ENCODE results near the gene SAP30L. TPM values are rescaled to one million over a fixed set of nuclear protein-coding genes. Genes with fewer than 3 reads are reported as not detected.

Gene SAP30L
- total and polyA plus RNA-seq, 2 of the 4 experiments (the other 2 are of a cell fraction) = 9.7 to 17.6 TPM

DNA sequence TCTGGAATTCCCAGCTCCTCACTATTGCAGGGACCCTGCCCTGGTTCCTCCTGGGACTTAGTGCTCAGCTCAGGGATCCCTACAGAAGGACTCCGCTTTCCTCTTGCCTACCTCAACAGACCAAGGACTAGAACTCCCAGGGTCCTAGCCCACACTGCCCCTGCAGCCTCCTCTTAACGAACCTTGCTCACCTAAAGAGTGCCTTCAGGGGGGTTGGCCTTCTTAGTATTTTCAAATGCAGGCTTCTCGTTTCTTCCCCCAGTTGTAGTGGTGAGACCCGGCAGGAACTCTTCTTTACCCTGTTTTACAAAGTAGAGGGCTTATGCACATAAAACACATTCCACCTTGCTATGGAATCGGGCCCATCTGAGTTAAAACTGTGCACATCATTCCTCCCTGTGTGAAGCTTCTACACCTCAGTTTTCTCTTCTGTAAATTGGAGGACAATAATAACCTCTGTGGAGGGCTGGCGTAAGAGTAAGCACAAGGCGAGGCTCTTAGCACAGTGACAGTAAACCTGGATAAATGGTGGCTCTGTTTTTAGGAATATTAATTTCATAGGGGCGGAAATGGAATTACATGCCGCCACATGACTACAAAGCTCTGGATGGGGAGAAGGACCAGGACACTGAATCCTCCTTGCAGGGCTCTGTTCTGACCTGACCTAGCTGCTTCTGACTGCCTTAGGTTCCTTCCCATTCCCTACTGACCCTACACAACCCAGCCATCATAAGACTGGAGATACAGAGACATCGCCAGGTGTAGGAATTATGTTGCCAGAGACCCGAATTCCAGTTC is 36.0 kb downstream of the SAP30L start:
- Histone ChIP-seq H4K8ac (ENCODE audit: low read depth in 2 of 2, low read length in 2 of 2) (no peak overlapping the region), H3K27ac (ENCODE audit: insufficient read depth, low read length) (no peak overlapping the region), H3K9me3 (ENCODE audit: control insufficient read depth, insufficient read depth, low read length) (peaks cover 10% of the 10 kb centered on the region), H3K56ac (ENCODE audit: extremely low read depth, insufficient read depth, low read length) (no peak overlapping the region), H4K91ac (ENCODE audit: insufficient read depth, low read depth, low read length) (no peak overlapping the region), H3K36me3 (ENCODE audit: control insufficient read depth, insufficient read depth, low read length) (no peaks in the 10 kb centered on the region), H3K79me1 (ENCODE audit: low read depth in 1 of 2, low read length in 2 of 2) (no peaks in the 10 kb centered on the region), H3K9ac (ENCODE audit: low read depth, low read length) (no peak overlapping the region), H2BK5ac (ENCODE audit: low read depth, low read length, poor library complexity, severe bottlenecking) (no peak overlapping the region), H4K5ac (ENCODE audit: low read depth, low read length) (no peak overlapping the region), H3K9me1 (ENCODE audit: insufficient read depth, low read length) (no peaks in the 10 kb centered on the region), H2BK15ac (ENCODE audit: low read depth, low read length) (no peak overlapping the region), H3K4me2 (ENCODE audit: low read depth, low read length) (no peak overlapping the region), H4K20me1 (ENCODE audit: insufficient read depth, low read length) (no peaks in the 10 kb centered on the region; the same call in 1 of the 2 replicates), H2AK5ac (ENCODE audit: low read depth, low read length) (no peak overlapping the region), H2BK120ac (ENCODE audit: low read depth, low read length) (no peak overlapping the region), H2AFZ (replicated peaks; ENCODE audit: low read length, poor library complexity) (no peak overlapping the region), H2AK9ac (replicated peaks; ENCODE audit: low read depth, low read length, poor library complexity) (no peak overlapping the region), H3K18ac (ENCODE audit: low read depth, low read length) (no peak overlapping the region), H3K14ac (replicated peaks; ENCODE audit: low read depth, low read length) (no peak overlapping the region), H3K4me3 (ENCODE audit: insufficient read depth, low read depth, low read length) (no peak overlapping the region), H3K23ac (ENCODE audit: low read depth, low read length) (no peak overlapping the region), H3K4me1 (ENCODE audit: control insufficient read depth, insufficient read depth, low read length) (peaks cover 2% of the 10 kb centered on the region; the same call in 1 of the 2 replicates), H3K4ac (ENCODE audit: low read depth, low read length) (no peak overlapping the region), H3K27me3 (ENCODE audit: control insufficient read depth, insufficient read depth, low read length) (peaks cover 99% of the 10 kb centered on the region), H2BK20ac (ENCODE audit: low read depth, low read length) (no peak overlapping the region)
- intact Hi-C loops (cut with micrococcal nuclease) (no loop called here), dilution Hi-C loops (cut with HindIII; ENCODE audit: low sequenced_read_pairs, unreplicated experiment) (no loop called here), in situ Hi-C loops (cut with MboI; ENCODE audit: low sequenced_read_pairs) (no loop called here)
- no TSS peak for BruUV-seq (replicated peaks)
- ChIA-PET CTCF (no interaction called here), POLR2A (ENCODE audit: unreplicated experiment) (no interaction called here)
- 12% methylated on average over 3 of the region's 11 CpGs; no CpG with 5 or more reads in 1 of the 2 experiments for WGBS, 2 experiments (ENCODE audit: extremely low coverage in 2 of 2, insufficient read length in 1 of 2)
- TF ChIP-seq MAFK (IDR thresholded peaks at IDR 0.05; ENCODE audit: low read depth, low read length) (no peak), CEBPB (IDR thresholded peaks at IDR 0.05; ENCODE audit: low read depth, low read length) (no peak), RFX5 (IDR thresholded peaks at IDR 0.05; ENCODE audit: low read depth, low read length) (no peak), RCOR1 (IDR thresholded peaks at IDR 0.05; ENCODE audit: insufficient replicate concordance, low read length) (no peak), RAD21 (IDR thresholded peaks at IDR 0.05; ENCODE audit: low read length) (no peak), SMC3 (IDR thresholded peaks at IDR 0.05; ENCODE audit: low read depth, low read length) (no peak), FOS (IDR thresholded peaks at IDR 0.05; ENCODE audit: low read depth, low read length) (no peak)
- TF ChIP-seq, protein P1, sequence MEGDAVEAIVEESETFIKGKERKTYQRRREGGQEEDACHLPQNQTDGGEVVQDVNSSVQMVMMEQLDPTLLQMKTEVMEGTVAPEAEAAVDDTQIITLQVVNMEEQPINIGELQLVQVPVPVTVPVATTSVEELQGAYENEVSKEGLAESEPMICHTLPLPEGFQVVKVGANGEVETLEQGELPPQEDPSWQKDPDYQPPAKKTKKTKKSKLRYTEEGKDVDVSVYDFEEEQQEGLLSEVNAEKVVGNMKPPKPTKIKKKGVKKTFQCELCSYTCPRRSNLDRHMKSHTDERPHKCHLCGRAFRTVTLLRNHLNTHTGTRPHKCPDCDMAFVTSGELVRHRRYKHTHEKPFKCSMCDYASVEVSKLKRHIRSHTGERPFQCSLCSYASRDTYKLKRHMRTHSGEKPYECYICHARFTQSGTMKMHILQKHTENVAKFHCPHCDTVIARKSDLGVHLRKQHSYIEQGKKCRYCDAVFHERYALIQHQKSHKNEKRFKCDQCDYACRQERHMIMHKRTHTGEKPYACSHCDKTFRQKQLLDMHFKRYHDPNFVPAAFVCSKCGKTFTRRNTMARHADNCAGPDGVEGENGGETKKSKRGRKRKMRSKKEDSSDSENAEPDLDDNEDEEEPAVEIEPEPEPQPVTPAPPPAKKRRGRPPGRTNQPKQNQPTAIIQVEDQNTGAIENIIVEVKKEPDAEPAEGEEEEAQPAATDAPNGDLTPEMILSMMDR (conservative IDR thresholded peaks at IDR 0.05; ENCODE audit: low read depth, low read length) = no peak
- DNase-seq (no peak), ATAC-seq (ENCODE audit: low read depth) (no peak)

All from IMR-90 (cell line).